HL-60/S4 treated with phorbol 12-myristate 13-acetate at 8.2 ng/mL for 4 days and 3 days (cell line): ENCODE data around the gene PCSK5.

Experiments used
- in situ Hi-C: fragments of 300-500 bp; cut with MboI; formaldehyde crosslinking; loops from 2 replicates; pipeline ENCODE4 v1.15.0; 2022; ENCODE audit warnings: low sequenced_read_pairs

The PCSK5 gene

GRCh38 chr9:75918909-75919308 is 28.4 kb downstream of the PCSK5 start:
- in situ Hi-C loops = no loop called here

- in situ Hi-C loops = no loop called here
Measured at GRCh38 chr9:75921391-75922127, 31.1 kb downstream of the PCSK5 start.

GRCh38 chr9:75926385-75926784 is 35.9 kb downstream of the PCSK5 start:
- in situ Hi-C loops = no loop called here

GRCh38 chr9:75927356-75927755 is 36.9 kb downstream of the PCSK5 start:
- in situ Hi-C loops = no loop called here

GRCh38 chr9:75930190-75930589 is 39.7 kb downstream of the PCSK5 start:
- in situ Hi-C loops = no loop called here

- in situ Hi-C loops = no loop called here
Measured at GRCh38 chr9:75930730-75931321, 40.4 kb downstream of the PCSK5 start.

GRCh38 chr9:75933982-75934381 is 43.5 kb downstream of the PCSK5 start:
- in situ Hi-C loops = no loop called here

- in situ Hi-C loops = no loop called here
Measured at GRCh38 chr9:75935591-75935990, 45.1 kb downstream of the PCSK5 start.

GRCh38 chr9:75937521-75938258 is 47.2 kb downstream of the PCSK5 start:
- in situ Hi-C loops = no loop called here

- in situ Hi-C loops = no loop called here
Measured at GRCh38 chr9:75938946-75939345, 48.5 kb downstream of the PCSK5 start.

GRCh38 chr9:75939536-75940111 is 49.2 kb downstream of the PCSK5 start:
- in situ Hi-C loops = no loop called here

GRCh38 chr9:75941066-75941465 is 50.6 kb downstream of the PCSK5 start:
- in situ Hi-C loops = no loop called here

GRCh38 chr9:75941577-75942311 is 51.3 kb downstream of the PCSK5 start:
- in situ Hi-C loops = no loop called here

- in situ Hi-C loops = no loop called here
Measured at GRCh38 chr9:75946766-75947165, 56.3 kb downstream of the PCSK5 start.

- in situ Hi-C loops = no loop called here
Measured at GRCh38 chr9:75947233-75947632, 56.8 kb downstream of the PCSK5 start.

- in situ Hi-C loops = no loop called here
Measured at GRCh38 chr9:75950998-75951397, 60.5 kb downstream of the PCSK5 start.

GRCh38 chr9:75953218-75953617 is 62.7 kb downstream of the PCSK5 start:
- in situ Hi-C loops = no loop called here

GRCh38 chr9:75956161-75956560 is 65.7 kb downstream of the PCSK5 start:
- in situ Hi-C loops = no loop called here

- in situ Hi-C loops = no loop called here
Measured at GRCh38 chr9:75957116-75957515, 66.6 kb downstream of the PCSK5 start.

GRCh38 chr9:75958226-75958625 is 67.8 kb downstream of the PCSK5 start:
- in situ Hi-C loops = no loop called here

GRCh38 chr9:75960551-75960950 is 70.1 kb downstream of the PCSK5 start:
- in situ Hi-C loops = no loop called here
